Lung (tissue), 12 donors: ENCODE measurements around the gene ZNF362. TPM values are rescaled to one million over a fixed set of nuclear protein-coding genes. Genes with fewer than 3 reads are reported as not detected.

Experiments used
- ATAC-seq: fragments of 200-7000 bp; cut with Tn5 transposase; one replicate; pipeline ENCODE4 v1.9.1; 2020; ENCODE audit warnings: moderate number of reproducible peaks; ENCODE audit not compliant: insufficient read depth, low FRiP score
- DNase-seq, 3 donors: peaks; one replicate each; pipeline ENCODE4 v3.0.0-alpha.2; 2013 to 2017
- H3K27ac ChIP-seq, 2 donors: one replicate each; pipeline ENCODE4 v1.5.1; 2013; ENCODE audit warnings: mild to moderate bottlenecking in 2 of 2, moderate library complexity in 2 of 2, control low read depth in 1 of 2, inconsistent platforms in 1 of 2, low read depth in 1 of 2, low read length in 1 of 2
- H3K27me3 ChIP-seq, 3 donors: one replicate each; pipeline ENCODE4 v1.5.1; 2013; ENCODE audit warnings: low read length in 2 of 3; ENCODE audit not compliant: control insufficient read depth in 3 of 3, insufficient read depth in 3 of 3
- H3K36me3 ChIP-seq, 4 donors: one replicate each; pipeline ENCODE4 v1.5.1; 2013; ENCODE audit warnings: low read length in 4 of 4, mild to moderate bottlenecking in 1 of 4, moderate library complexity in 1 of 4; ENCODE audit not compliant: control insufficient read depth in 4 of 4, insufficient read depth in 4 of 4
- H3K4me1 ChIP-seq, 5 donors: one replicate each; pipeline ENCODE4 v1.5.1; 2013; ENCODE audit warnings: low read length in 5 of 5, mild to moderate bottlenecking in 2 of 5, moderate library complexity in 1 of 5; ENCODE audit not compliant: control insufficient read depth in 5 of 5, insufficient read depth in 5 of 5
- H3K4me3 ChIP-seq: one replicate; pipeline ENCODE4 v1.5.1; 2013; ENCODE audit warnings: mild to moderate bottlenecking, control low read depth, moderate library complexity
- H3K9ac ChIP-seq, 2 donors: one replicate each; pipeline ENCODE4 v1.5.1; 2013; ENCODE audit warnings: low read length in 2 of 2, control low read depth in 1 of 2; ENCODE audit not compliant: insufficient read depth in 1 of 2
- H3K9me3 ChIP-seq, 4 donors: one replicate each; pipeline ENCODE4 v1.5.1; 2013; ENCODE audit warnings: low read length in 3 of 4, mild to moderate bottlenecking in 1 of 4, moderate library complexity in 1 of 4; ENCODE audit not compliant: control insufficient read depth in 4 of 4, insufficient read depth in 3 of 4
- WGBS, 2 donors: extraction: QIAGEN DNeasy Blood & Tissue Kit; methylation state at CpG; one replicate each; pipeline ENCODE4 v1.1.7; 2013; 5-methylcytosine and 5-hydroxymethylcytosine counted together
- polyA plus RNA-seq, 2 donors: library from polyadenylated mRNA; stranded (reverse); fragments of 200-250 nt; gene quantifications; one replicate each; pipeline ENCODE4 v1.2.1, GENCODE V29; 2013
- total RNA-seq, 2 donors: library from RNA; depleted of rRNA in 1 of 2; stranded (reverse); fragments of >200 nt in 1 of 2; gene quantifications; one replicate each; pipeline ENCODE4 v1.2.1, GENCODE V29; 2014 to 2021
- TF ChIP-seq, protein P1 (sequence below): IDR thresholded peaks from 2 replicates; pipeline ENCODE4 v1.5.1; 2012; ENCODE audit warnings: mild to moderate bottlenecking; ENCODE audit errors: control extremely low read depth, extremely low read depth
- donor health status: control.
- donor health status: control.
- donor health status: Bipolar disorder and iron deficiency.
- donor health status: healthy.
- donor health status: DM: yes; HTN: yes; CAD: no.

The ZNF362 gene
- total and polyA plus RNA-seq, 4 donors: 10.2 to 35.0 (median 16.5) TPM

DNA sequence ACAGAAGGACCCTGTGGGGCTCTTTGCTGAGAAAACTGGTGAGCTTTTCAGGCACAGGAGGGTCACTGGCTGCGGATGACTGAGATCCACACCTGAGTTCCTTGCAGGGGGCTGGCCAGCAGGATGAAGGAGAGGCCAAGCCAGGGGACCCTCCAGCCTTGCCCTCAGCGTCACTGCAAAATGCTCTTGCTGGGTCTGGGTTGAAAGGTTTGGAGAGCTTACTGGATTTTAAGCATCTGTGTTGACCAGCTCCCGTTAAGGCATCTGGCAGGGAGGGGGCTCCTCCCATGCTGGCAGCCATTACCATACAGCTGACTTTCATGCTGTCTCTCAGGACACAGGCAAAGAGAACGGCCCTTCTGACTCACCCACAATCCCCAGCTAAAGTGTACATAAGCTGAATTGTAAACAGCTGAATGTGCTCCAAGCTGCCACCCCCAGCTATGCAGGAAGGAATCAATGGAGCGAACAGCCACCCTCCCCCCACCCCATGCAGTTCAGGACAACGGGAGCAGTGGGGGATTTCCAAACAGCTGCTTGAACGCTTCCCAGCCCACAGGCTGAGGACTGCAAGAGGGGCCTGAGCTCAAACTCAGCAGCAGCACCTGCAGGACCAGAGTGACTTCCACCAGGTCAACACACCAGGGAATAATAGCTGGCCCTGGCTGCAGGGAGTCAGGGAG is 85.9 kb downstream of the ZNF362 start:
- H3K4me3 ChIP-seq: no peak overlapping the region
- ATAC-seq: peak; percentile 58
- WGBS, 2 donors: 23 to 46% methylated on average over 7 of the region's 7 CpGs

GRCh38 chr1:33343539-33343938 is 87.2 kb downstream of the ZNF362 start:
- TF ChIP-seq, protein P1, sequence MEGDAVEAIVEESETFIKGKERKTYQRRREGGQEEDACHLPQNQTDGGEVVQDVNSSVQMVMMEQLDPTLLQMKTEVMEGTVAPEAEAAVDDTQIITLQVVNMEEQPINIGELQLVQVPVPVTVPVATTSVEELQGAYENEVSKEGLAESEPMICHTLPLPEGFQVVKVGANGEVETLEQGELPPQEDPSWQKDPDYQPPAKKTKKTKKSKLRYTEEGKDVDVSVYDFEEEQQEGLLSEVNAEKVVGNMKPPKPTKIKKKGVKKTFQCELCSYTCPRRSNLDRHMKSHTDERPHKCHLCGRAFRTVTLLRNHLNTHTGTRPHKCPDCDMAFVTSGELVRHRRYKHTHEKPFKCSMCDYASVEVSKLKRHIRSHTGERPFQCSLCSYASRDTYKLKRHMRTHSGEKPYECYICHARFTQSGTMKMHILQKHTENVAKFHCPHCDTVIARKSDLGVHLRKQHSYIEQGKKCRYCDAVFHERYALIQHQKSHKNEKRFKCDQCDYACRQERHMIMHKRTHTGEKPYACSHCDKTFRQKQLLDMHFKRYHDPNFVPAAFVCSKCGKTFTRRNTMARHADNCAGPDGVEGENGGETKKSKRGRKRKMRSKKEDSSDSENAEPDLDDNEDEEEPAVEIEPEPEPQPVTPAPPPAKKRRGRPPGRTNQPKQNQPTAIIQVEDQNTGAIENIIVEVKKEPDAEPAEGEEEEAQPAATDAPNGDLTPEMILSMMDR: no peak
- Histone ChIP-seq H3K4me1 (peaks cover 32 to 83% (median 57%) of the 10 kb centered on the region in 5 donors), H3K9ac (no peak overlapping the region), H3K9me3 (no peaks in the 10 kb centered on the region), H3K27me3 (no peaks in the 10 kb centered on the region), H3K36me3 (peaks cover 0 to 11% (median 4%) of the 10 kb centered on the region in 4 donors), H3K4me3 (no peak overlapping the region), H3K27ac (peak overlapping the region; percentile 59 to 82)
- WGBS, 2 donors: 31 to 34% methylated on average over 5 of the region's 5 CpGs
- DNase-seq (no peak), ATAC-seq (no peak)

More for the DNA sequence above, 85.9 kb downstream of the ZNF362 start:
- peak overlapping the region; percentile 17 to 27 for H3K9ac ChIP-seq
- DNase-seq: peak; percentile 88 to 94 (median 93)
- H3K36me3 ChIP-seq: peaks cover 0 to 15% (median 4%) of the 10 kb centered on the region in 4 donors
- H3K27ac ChIP-seq: peak overlapping the region; percentile 91 to 95
- H3K4me1 ChIP-seq: peaks cover 36 to 78% (median 70%) of the 10 kb centered on the region in 5 donors
- H3K9me3 ChIP-seq: no peaks in the 10 kb centered on the region
- no peaks in the 10 kb centered on the region for H3K27me3 ChIP-seq
- TF ChIP-seq, protein P1: no peak

- TF ChIP-seq, protein P1: no peak
- peak overlapping the region; percentile 36 to 59 for H3K27ac ChIP-seq
- H3K9me3 ChIP-seq: no peaks in the 10 kb centered on the region
- peaks cover 0 to 11% (median 4%) of the 10 kb centered on the region in 4 donors for H3K36me3 ChIP-seq
- 44 to 71% methylated on average over 2 of the region's 2 CpGs for WGBS, 2 donors
- H3K27me3 ChIP-seq: no peaks in the 10 kb centered on the region
- DNase-seq (peak in 1 of 3 donors; percentile 54), ATAC-seq (no peak)
- peaks cover 26 to 70% (median 45%) of the 10 kb centered on the region in 5 donors for H3K4me1 ChIP-seq
- H3K4me3 ChIP-seq: no peak overlapping the region
- peak overlapping the region in 1 of 2 donors; percentile 63 for H3K9ac ChIP-seq
Measured at GRCh38 chr1:33344896-33345560, 88.7 kb downstream of the ZNF362 start.
